ENCODE results near the gene PTAFR. TPM values are rescaled to one million over a fixed set of nuclear protein-coding genes. Genes with fewer than 3 reads are reported as not detected.

Gene PTAFR
- total and polyA plus RNA-seq, 2 of the 8 experiments (the other 6 are each of a cell fraction or from before 2014, with no cell fraction given) = 1.2 to 4.9 TPM

GRCh38 chr1:28209700-28210099 is 33.2 kb upstream of the PTAFR start:
- Histone ChIP-seq H3K9me3 (ENCODE audit: insufficient read depth in 2 of 2, low read depth in 1 of 2, low read length in 1 of 2) (no peaks in the 10 kb centered on the region), H3K23me2 (ENCODE audit: low read depth, low read length) (no peaks in the 10 kb centered on the region), H3K4me3 (ENCODE audit: extremely low read depth in 1 of 4, insufficient read depth in 2 of 4, low read depth in 3 of 4, low read length in 4 of 4) (no peak overlapping the region), H2BK20ac (ENCODE audit: low read length) (no peak overlapping the region), H3K4me1 (replicated peaks in 1 of 4; ENCODE audit: control insufficient read depth in 3 of 4, insufficient read depth in 4 of 4, low read length in 3 of 4) (no peaks in the 10 kb centered on the region), H3K18ac (ENCODE audit: extremely low read depth, low read length) (no peak overlapping the region), H4K8ac (ENCODE audit: extremely low read depth, insufficient read depth, low read length) (no peak overlapping the region; the same call in 1 of the 2 replicates), H3K79me2 (ENCODE audit: control insufficient read depth in 1 of 2, insufficient read depth in 2 of 2, low read length in 2 of 2) (0 out of 4 replicates have a peak, but pooled peaks cover 0 to 7% of the 10 kb centered on the region in 2 experiments), H3K14ac (ENCODE audit: insufficient read length) (no peak overlapping the region), H2BK5ac (ENCODE audit: low read depth, low read length) (no peak overlapping the region), H3K36me3 (ENCODE audit: control insufficient read depth in 2 of 4, insufficient read depth in 4 of 4, low read length in 3 of 4) (peaks cover 6 to 52% (median 25%) of the 10 kb centered on the region in 4 experiments; a peak in 7 of 8 replicates), H2AFZ (ENCODE audit: low read length) (no peak overlapping the region), H4K20me1 (replicated peaks in 1 of 2; ENCODE audit: control insufficient read depth in 1 of 2, insufficient read depth in 2 of 2, low read length in 2 of 2) (peaks cover 0 to 3% of the 10 kb centered on the region in 2 experiments), H3K4ac (replicated peaks; ENCODE audit: insufficient read length, low read depth, low read length) (no peak overlapping the region), H3K27me3 (replicated peaks in 1 of 4; ENCODE audit: control insufficient read depth in 3 of 4, extremely low read depth in 1 of 4, insufficient read depth in 3 of 4, low read length in 3 of 4) (no peaks in the 10 kb centered on the region), H3K79me1 (ENCODE audit: low read depth, low read length) (no peaks in the 10 kb centered on the region), H3K27ac (ENCODE audit: low read depth, low read length) (no peak overlapping the region), H2BK120ac (replicated peaks; ENCODE audit: low read depth, low read length) (no peak overlapping the region), H3K4me2 (ENCODE audit: insufficient read depth in 1 of 2, low read depth in 2 of 2, low read length in 2 of 2) (no peak overlapping the region), H2BK12ac (ENCODE audit: low read depth, low read length) (no peak overlapping the region), H3K56ac (replicated peaks; ENCODE audit: insufficient read length, low read depth, low read length) (no peak overlapping the region), H3K9ac (replicated peaks in 1 of 4; ENCODE audit: extremely low read depth in 1 of 4, low read depth in 3 of 4, low read length in 3 of 4) (no peak overlapping the region), H2AK5ac (ENCODE audit: low read depth, low read length) (no peak overlapping the region), H3K23ac (ENCODE audit: insufficient read length) (no peak overlapping the region), H4K5ac (ENCODE audit: insufficient read length, low read depth, low read length) (no peak overlapping the region), H4K91ac (replicated peaks; ENCODE audit: insufficient read length, low read length) (no peak overlapping the region), H2BK15ac (ENCODE audit: low read length) (no peak overlapping the region)
- DNase-seq (ENCODE audit: low read depth in 1 of 2, low spot score in 2 of 2) (no peak), FAIRE-seq (no peak)
- 73% methylated on average over 1 of the region's 1 CpG; no CpG with 5 or more reads in 1 of the 2 experiments for WGBS, 2 experiments (ENCODE audit: extremely low coverage in 1 of 2, insufficient coverage in 1 of 2, insufficient read length in 1 of 2, insufficient replicate concordance in 2 of 2, low coverage in 1 of 2, low lambda C conversion rate in 2 of 2, missing lambda C conversion rate in 1 of 2)
- ChIA-PET POLR2A (ENCODE audit: partially characterized antibody) (interaction anchor here (1.7 kb wide), 1 partner anchor 122 kb away, joined by 4 read pairs; the partner anchor contains the start of gene EYA3), CTCF (ENCODE audit: partially characterized antibody) (interaction anchor here (0.6 to 3.7 kb wide), 19 partner anchors 8 to 239 kb away, joined by 3 to 52 read pairs (median 5); partner anchors contain the start of gene EYA3)
- TF ChIP-seq SUZ12 (IDR thresholded peaks at IDR 0.05; ENCODE audit: low read length) (no peak), BRCA1 (IDR thresholded peaks at IDR 0.05; ENCODE audit: low read depth, low read length) (no peak), POLR2AphosphoS5 (IDR thresholded peaks at IDR 0.05; ENCODE audit: low read depth, low read length) (no peak)
